IMR-90 (cell line): ENCODE measurements around the gene GSTT4. TPM values are rescaled to one million over a fixed set of nuclear protein-coding genes. Genes with fewer than 3 reads are reported as not detected.
"Not testable (repeated sequence)": the region's sequence is repeated elsewhere in the genome, so short reads cannot be mapped to it uniquely, and the experiment has no call there.

Experiments
- ATAC-seq: fragments of 200-7000 bp; cut with Tn5 transposase; 2 replicates; pipeline ENCODE4 v1.9.1; 2020; ENCODE audit warnings: low read depth, mild to moderate bottlenecking, moderate library complexity
- BruUV-seq: library from RNA; stranded (reverse); fragments of 400-500 nt; replicated peaks from 2 replicates; lab custom pipeline; 2021; lab: Mats Ljungman, UMichigan
- CTCF ChIA-PET: fragments of 300-600 bp; formaldehyde crosslinking; extraction: SDS; loops from one replicate; lab custom pipeline; 2021; ENCODE audit warnings: antibody characterized with exemption; lab: Yijun Ruan, JAX
- POLR2A ChIA-PET: fragments of 300-600 bp; sonication (Branson Sonifier 250); formaldehyde crosslinking; loops from one replicate; lab custom pipeline; 2022; ENCODE audit warnings: antibody characterized with exemption; ENCODE audit not compliant: unreplicated experiment; lab: Charles Lee
- DNase-seq: peaks from one replicate; pipeline ENCODE4 v3.0.0; 2013
- H2AFZ ChIP-seq: replicated peaks from 2 replicates; pipeline ENCODE3; 2013; ENCODE audit warnings: low read length, mild to moderate bottlenecking; ENCODE audit not compliant: poor library complexity
- H2AK5ac ChIP-seq: 2 replicates; pipeline ENCODE4 v1.6.1; 2013; ENCODE audit warnings: low read depth, low read length, inconsistent platforms
- H2AK9ac ChIP-seq: replicated peaks from 2 replicates; pipeline ENCODE3; 2013; ENCODE audit warnings: mild to moderate bottlenecking, low read depth, low read length, moderate library complexity; ENCODE audit not compliant: poor library complexity
- H2BK120ac ChIP-seq: 2 replicates; pipeline ENCODE4 v1.6.1; 2013; ENCODE audit warnings: low read depth, low read length, inconsistent platforms
- H2BK15ac ChIP-seq: 3 replicates; pipeline ENCODE4 v1.6.1; 2013; ENCODE audit warnings: low read depth, low read length, inconsistent platforms
- H2BK20ac ChIP-seq: 2 replicates; pipeline ENCODE4 v1.6.1; 2013; ENCODE audit warnings: low read depth, mild to moderate bottlenecking, inconsistent platforms, low read length, moderate library complexity
- H2BK5ac ChIP-seq: 2 replicates; pipeline ENCODE4 v1.6.1; 2013; ENCODE audit warnings: mild to moderate bottlenecking, low read depth, low read length, inconsistent platforms; ENCODE audit not compliant: poor library complexity, severe bottlenecking
- H3K14ac ChIP-seq: replicated peaks from 2 replicates; pipeline ENCODE4 v1.6.1; 2013; ENCODE audit warnings: low read depth, low read length, inconsistent platforms
- H3K18ac ChIP-seq: 2 replicates; pipeline ENCODE4 v1.6.1; 2013; ENCODE audit warnings: low read depth, low read length, control low read depth
- H3K23ac ChIP-seq: 2 replicates; pipeline ENCODE4 v1.6.1; 2013; ENCODE audit warnings: low read depth, low read length, inconsistent platforms
- H3K27ac ChIP-seq: 2 replicates; pipeline ENCODE4 v1.5.1; 2013; ENCODE audit warnings: mild to moderate bottlenecking, control low read depth, low read length; ENCODE audit not compliant: insufficient read depth
- H3K27me3 ChIP-seq: 2 replicates; pipeline ENCODE4 v1.6.1; 2013; ENCODE audit warnings: low read length; ENCODE audit not compliant: control insufficient read depth, insufficient read depth
- H3K36me3 ChIP-seq: 2 replicates; pipeline ENCODE4 v1.6.1; 2013; ENCODE audit warnings: low read length, mixed read lengths; ENCODE audit not compliant: control insufficient read depth, insufficient read depth
- H3K4ac ChIP-seq: 2 replicates; pipeline ENCODE4 v1.6.1; 2013; ENCODE audit warnings: low read depth, low read length, inconsistent platforms
- H3K4me1 ChIP-seq: 2 replicates; pipeline ENCODE4 v1.6.1; 2013; ENCODE audit warnings: low read length, mixed read lengths; ENCODE audit not compliant: control insufficient read depth, insufficient read depth
- H3K4me2 ChIP-seq: 2 replicates; pipeline ENCODE4 v1.6.1; 2013; ENCODE audit warnings: low read depth, mild to moderate bottlenecking, control low read depth, low read length, moderate library complexity
- H3K4me3 ChIP-seq: 2 replicates; pipeline ENCODE4 v1.5.1; 2013; ENCODE audit warnings: low read depth, mild to moderate bottlenecking, control low read depth, low read length, moderate library complexity; ENCODE audit not compliant: insufficient read depth
- H3K56ac ChIP-seq: 2 replicates; pipeline ENCODE4 v1.6.1; 2013; ENCODE audit warnings: low read length, inconsistent platforms; ENCODE audit not compliant: insufficient read depth; ENCODE audit errors: extremely low read depth
- H3K79me1 ChIP-seq, 2 experiments: 2 replicates each; pipeline ENCODE4 v1.6.1; 2013; ENCODE audit warnings: low read length in 2 of 2, inconsistent platforms in 1 of 2, low read depth in 1 of 2
- H3K9ac ChIP-seq: 2 replicates; pipeline ENCODE4 v1.6.1; 2013; ENCODE audit warnings: low read depth, low read length, control low read depth
- H3K9me1 ChIP-seq: 2 replicates; pipeline ENCODE4 v1.6.1; 2013; ENCODE audit warnings: low read length, inconsistent platforms; ENCODE audit not compliant: insufficient read depth
- H3K9me3 ChIP-seq: 2 replicates; pipeline ENCODE4 v1.6.1; 2013; ENCODE audit warnings: low read length; ENCODE audit not compliant: control insufficient read depth, insufficient read depth
- H4K20me1 ChIP-seq: 2 replicates; pipeline ENCODE4 v1.6.1; 2013; ENCODE audit warnings: low read length, inconsistent platforms; ENCODE audit not compliant: insufficient read depth
- H4K5ac ChIP-seq: 2 replicates; pipeline ENCODE4 v1.6.1; 2013; ENCODE audit warnings: mild to moderate bottlenecking, low read depth, low read length, control low read depth
- H4K8ac ChIP-seq, 2 experiments: 2 replicates each; pipeline ENCODE4 v1.6.1; 2013; ENCODE audit warnings: low read depth in 2 of 2, low read length in 2 of 2, control low read depth in 1 of 2, inconsistent platforms in 1 of 2
- H4K91ac ChIP-seq: 2 replicates; pipeline ENCODE4 v1.6.1; 2013; ENCODE audit warnings: low read depth, low read length, inconsistent platforms; ENCODE audit not compliant: insufficient read depth
- WGBS, 2 experiments: methylation state at CpG; one replicate each; pipeline versions ENCODE4 v1.1.5 to v1.1.7; 2013; ENCODE audit warnings: missing lambda C conversion rate in 2 of 2; ENCODE audit not compliant: insufficient read length in 1 of 2; ENCODE audit errors: extremely low coverage in 2 of 2; 5-methylcytosine and 5-hydroxymethylcytosine counted together
- dilution Hi-C: fragments of 300-500 bp; cut with HindIII; formaldehyde crosslinking; loops from one replicate; pipeline ENCODE4 v1.14.3; 2018; ENCODE audit warnings: low sequenced_read_pairs; ENCODE audit not compliant: unreplicated experiment
- in situ Hi-C: fragments of 300-500 bp; cut with MboI; formaldehyde crosslinking; loops from 3 replicates; pipeline ENCODE4 v1.14.3; 2019; ENCODE audit warnings: low sequenced_read_pairs, inconsistent platforms, mixed read lengths
- intact Hi-C: fragments of 100-400 bp; cut with micrococcal nuclease; formaldehyde crosslinking; loops from 2 replicates; pipeline ENCODE4 v1.10.0; 2022
- polyA plus RNA-seq, 3 experiments: library from polyadenylated mRNA; depleted of rRNA; stranded (reverse); fragments of >200 nt; gene quantifications; 2 replicates each; pipeline ENCODE4 v1.2.3, GENCODE V29; 2012; ENCODE audit warnings: low replicate concordance in 1 of 3
- total RNA-seq: library from RNA; depleted of rRNA; stranded (reverse); fragments of >200 nt; gene quantifications from 2 replicates; pipeline ENCODE4 v1.2.3, GENCODE V29; 2012

The GSTT4 gene
- total and polyA plus RNA-seq, 2 of the 4 experiments (the other 2 are of a cell fraction), result not detected

- H4K91ac ChIP-seq, CTCF ChIA-PET, H2BK20ac ChIP-seq, H2AFZ ChIP-seq, H3K4me1 ChIP-seq, BruUV-seq, H3K23ac ChIP-seq, H3K18ac ChIP-seq, H3K4ac ChIP-seq, H4K20me1 ChIP-seq, H3K27ac ChIP-seq, H3K9me1 ChIP-seq, H4K8ac ChIP-seq, H2AK5ac ChIP-seq, H3K4me3 ChIP-seq, H2BK5ac ChIP-seq, H3K14ac ChIP-seq, H3K9me3 ChIP-seq, H2BK15ac ChIP-seq, H3K9ac ChIP-seq, DNase-seq, POLR2A ChIA-PET, H2BK120ac ChIP-seq, in situ Hi-C loops, H3K56ac ChIP-seq, H3K27me3 ChIP-seq, dilution Hi-C loops, intact Hi-C loops, H4K5ac ChIP-seq, H2AK9ac ChIP-seq, H3K4me2 ChIP-seq: not testable (repeated sequence)
- WGBS, 2 experiments, result no CpG with 5 or more reads among the region's 27 CpGs
- peaks cover 14% of the 10 kb centered on the region for H3K36me3 ChIP-seq
- ATAC-seq, result peak; percentile 1; the same call in 1 of the 2 replicates
- peaks cover 8 to 13% of the 10 kb centered on the region in 2 experiments for H3K79me1 ChIP-seq
These were observed 30.4 kb downstream of the GSTT4 start for GRCh38 chr22:23974836-23975352.

- H4K5ac ChIP-seq, H2BK20ac ChIP-seq, H4K20me1 ChIP-seq, H3K4ac ChIP-seq, DNase-seq, H3K23ac ChIP-seq, H3K27ac ChIP-seq, H2BK15ac ChIP-seq, H2AK5ac ChIP-seq, intact Hi-C loops, H3K9me3 ChIP-seq, H3K4me2 ChIP-seq, H3K9me1 ChIP-seq, H3K9ac ChIP-seq, H2BK120ac ChIP-seq, BruUV-seq, in situ Hi-C loops, dilution Hi-C loops, H3K56ac ChIP-seq, POLR2A ChIA-PET, H3K4me1 ChIP-seq, H3K18ac ChIP-seq, H4K91ac ChIP-seq, H3K14ac ChIP-seq, CTCF ChIA-PET, H4K8ac ChIP-seq, H2AK9ac ChIP-seq, H2AFZ ChIP-seq, H3K27me3 ChIP-seq, H2BK5ac ChIP-seq, H3K4me3 ChIP-seq: not testable (repeated sequence)
- ATAC-seq, result peak; percentile 95
- peaks cover 9 to 18% of the 10 kb centered on the region in 2 experiments for H3K79me1 ChIP-seq
- WGBS, 2 experiments, result no CpG with 5 or more reads among the region's 29 CpGs
- H3K36me3 ChIP-seq, result peaks cover 17% of the 10 kb centered on the region
These were observed 30.9 kb downstream of the GSTT4 start, which contains the start of gene DDT for GRCh38 chr22:23974345-23974744. Gene DDT (minus strand): TSS chr22:23974441. CDS start chr22:23974414, 27 bp downstream.
